T47D (cell line): ENCODE data around the gene HYCC1.
"Not testable (repeated sequence)": the region's sequence is repeated elsewhere in the genome, so short reads cannot be mapped to it uniquely, and the experiment has no call there.

Experiments used
- DNase-seq, 2 experiments: peaks; one replicate each; pipeline versions ENCODE4 v3.0.0 to v3.0.0-alpha.2; 2011 to 2012; ENCODE audit warnings: low read depth in 1 of 2, low spot score in 1 of 2
- JUND ChIP-seq: IDR thresholded peaks from 2 replicates; pipeline ENCODE4 v1.6.1; 2012; ENCODE audit warnings: low read depth
- in situ Hi-C: cut with HindIII; loops from 2 replicates; pipeline ENCODE4 v1.10.0; 2016; ENCODE audit warnings: low sequenced_read_pairs, low pct_unique_long_range_greater_than_20kb

Gene HYCC1

GRCh38 chr7:22992874-22993840 lies 20.8 kb downstream of the HYCC1 start:
- in situ Hi-C loops: no loop called here
- TF ChIP-seq JUND: no peak
- no peak for DNase-seq

GRCh38 chr7:22990588-22990949 lies 23.4 kb downstream of the HYCC1 start:
- in situ Hi-C loops: no loop called here
- TF ChIP-seq JUND: no peak
- no peak for DNase-seq

- DNase-seq: no peak
- TF ChIP-seq JUND: no peak
- in situ Hi-C loops: no loop called here
Measured at GRCh38 chr7:22989643-22990587, 24.0 kb downstream of the HYCC1 start.

GRCh38 chr7:22985436-22985835 lies 28.5 kb downstream of the HYCC1 start:
- in situ Hi-C loops: no loop called here
- no peak for DNase-seq
- no peak for TF ChIP-seq JUND

GRCh38 chr7:22983257-22983855 lies 30.6 kb downstream of the HYCC1 start:
- in situ Hi-C loops: no loop called here
- TF ChIP-seq JUND: no peak
- no peak for DNase-seq

GRCh38 chr7:22980422-22980821 lies 33.5 kb downstream of the HYCC1 start:
- DNase-seq: no peak
- no peak for TF ChIP-seq JUND
- in situ Hi-C loops: no loop called here

GRCh38 chr7:22979861-22980260 lies 34.1 kb downstream of the HYCC1 start:
- in situ Hi-C loops: no loop called here
- DNase-seq: no peak
- no peak for TF ChIP-seq JUND

GRCh38 chr7:22979251-22979650 lies 34.7 kb downstream of the HYCC1 start:
- DNase-seq: no peak
- in situ Hi-C loops: no loop called here
- TF ChIP-seq JUND: no peak

- in situ Hi-C loops, DNase-seq: not testable (repeated sequence)
Measured at GRCh38 chr7:22974636-22975035, 39.3 kb downstream of the HYCC1 start.

GRCh38 chr7:22972207-22972606 lies 41.7 kb downstream of the HYCC1 start:
- in situ Hi-C loops: no loop called here
- DNase-seq: no peak
- TF ChIP-seq JUND: no peak

- TF ChIP-seq JUND: no peak
- in situ Hi-C loops: no loop called here
- no peak for DNase-seq
Measured at GRCh38 chr7:22969010-22969431, 44.9 kb downstream of the HYCC1 start.
